OCI-LY1 (cell line): ENCODE results near the gene PCDHGB6.

Source experiments
- CTCF ChIP-seq: fragments of 200-600 bp; sonication (generic), shearing (Covaris generic); IDR thresholded peaks from 2 replicates; pipeline ENCODE4 v1.5.1; 2017; ENCODE audit warnings: mild to moderate bottlenecking, antibody characterized with exemption, low read length, moderate library complexity, mixed read lengths
- EZH2 ChIP-seq: fragments of 200-600 bp; sonication (generic), shearing (Covaris generic); IDR thresholded peaks from 2 replicates; pipeline ENCODE4 v1.8.0; 2017; ENCODE audit warnings: borderline replicate concordance, mixed run types, mild to moderate bottlenecking, antibody characterized with exemption, low read length, moderate library complexity, mixed read lengths

- no peak for TF ChIP-seq CTCF
- no peak for TF ChIP-seq EZH2
These were observed 13.7 kb downstream of the PCDHGB6 start for GRCh38 chr5:141421489-141421855.
